ENCODE data around the gene GPC3. TPM values are rescaled to one million over a fixed set of nuclear protein-coding genes. Genes with fewer than 3 reads are reported as not detected.

GPC3 gene
- total and polyA plus RNA-seq, 2 donors: 22.1 to 192 TPM

- DNase-seq (ENCODE audit: extremely low spot score): no peak
- H3K4me1 ChIP-seq (ENCODE audit: insufficient read depth): no peaks in the 10 kb centered on the region
- H3K4me3 ChIP-seq (ENCODE audit: low read depth, low read length): no peak overlapping the region
- no peak overlapping the region for H3K27ac ChIP-seq (ENCODE audit: low read depth)
- H3K36me3 ChIP-seq (ENCODE audit: insufficient read depth): no peaks in the 10 kb centered on the region
- 89% methylated on average over 4 of the region's 4 CpGs for WGBS
Observed at GRCh38 chrX:133587071-133587470, 398.3 kb downstream of the GPC3 start.

DNA sequence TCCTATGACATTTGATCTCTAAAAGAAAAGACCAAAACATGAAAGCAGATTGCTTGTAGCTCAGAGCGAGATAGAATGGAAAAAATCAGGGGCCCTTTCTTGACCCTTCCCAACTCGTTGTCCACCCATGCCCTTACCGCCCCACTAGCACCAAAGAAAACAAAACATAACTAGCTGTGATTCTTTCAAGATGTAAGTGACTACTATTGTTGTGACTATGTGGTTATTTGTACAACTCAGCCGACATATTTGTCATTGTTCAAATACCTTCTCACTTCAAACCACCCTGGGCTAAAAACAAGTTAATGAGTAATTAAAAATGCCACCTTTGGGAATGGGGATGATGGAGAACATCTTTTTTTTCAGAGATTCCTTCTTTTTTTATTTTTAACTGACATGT lies 399.0 kb downstream of the GPC3 start:
- Histone ChIP-seq H3K4me1 (ENCODE audit: insufficient read depth) (no peaks in the 10 kb centered on the region), H3K36me3 (ENCODE audit: insufficient read depth) (no peaks in the 10 kb centered on the region), H3K27ac (ENCODE audit: low read depth) (no peak overlapping the region), H3K4me3 (ENCODE audit: low read depth, low read length) (no peak overlapping the region)
- DNase-seq (ENCODE audit: extremely low spot score): no peak
- 81% methylated on average over 4 of the region's 4 CpGs for WGBS

DNA sequence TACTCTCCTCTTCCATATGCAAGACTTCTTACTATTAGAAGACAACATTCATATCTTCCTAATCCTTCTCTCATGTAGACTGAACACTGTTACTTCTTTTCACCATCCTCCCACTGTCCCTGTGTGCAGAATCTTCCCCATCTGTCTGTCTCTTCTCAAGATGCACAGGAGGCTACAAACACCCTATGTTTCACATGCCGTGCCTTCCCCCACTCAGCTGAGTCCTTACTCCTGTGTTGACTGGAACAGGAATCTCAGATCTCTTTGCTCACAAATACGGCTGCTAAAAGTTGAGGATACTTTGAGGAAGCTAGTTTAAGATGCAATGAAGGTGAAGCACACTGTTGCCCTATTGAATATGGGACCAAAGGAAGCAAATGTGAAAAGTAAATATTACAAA lies 401.6 kb downstream of the GPC3 start:
- WGBS: 72% methylated on average over 2 of the region's 2 CpGs
- no peak for DNase-seq (ENCODE audit: extremely low spot score)
- H3K36me3 ChIP-seq (ENCODE audit: insufficient read depth): no peaks in the 10 kb centered on the region

GRCh38 chrX:133580625-133581024 lies 404.8 kb downstream of the GPC3 start:
- Histone ChIP-seq H3K36me3 (ENCODE audit: insufficient read depth) (no peaks in the 10 kb centered on the region), H3K4me3 (ENCODE audit: low read depth, low read length) (no peak overlapping the region), H3K4me1 (ENCODE audit: insufficient read depth) (no peaks in the 10 kb centered on the region), H3K27ac (ENCODE audit: low read depth) (no peak overlapping the region)
- WGBS: 31% methylated on average over 3 of the region's 3 CpGs
- DNase-seq (ENCODE audit: extremely low spot score): no peak

More for the DNA sequence above, 401.6 kb downstream of the GPC3 start:
- H3K27ac ChIP-seq (ENCODE audit: low read depth): no peak overlapping the region
- H3K4me3 ChIP-seq (ENCODE audit: low read depth, low read length): no peak overlapping the region
- no peaks in the 10 kb centered on the region for H3K4me1 ChIP-seq (ENCODE audit: insufficient read depth)

DNA sequence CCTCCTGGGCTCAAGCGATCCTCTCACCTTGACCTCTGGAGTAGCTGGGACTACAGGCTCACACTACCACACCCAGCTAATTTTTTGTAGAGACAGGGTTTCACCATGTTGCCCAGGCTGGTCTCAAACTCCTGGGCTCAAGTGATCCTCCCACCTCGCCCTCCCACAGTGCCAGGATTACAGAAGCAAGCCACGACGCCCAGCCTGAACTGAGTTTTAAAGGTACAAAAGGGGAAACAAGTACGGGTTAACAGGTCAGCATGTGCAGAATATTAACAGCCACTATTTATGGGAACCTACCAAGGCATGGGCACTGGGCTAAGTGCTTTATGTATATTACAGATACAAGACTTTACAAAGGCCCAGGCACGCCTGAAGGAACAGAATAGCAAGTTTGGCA lies 405.8 kb downstream of the GPC3 start:
- H3K4me1 ChIP-seq (ENCODE audit: insufficient read depth): no peaks in the 10 kb centered on the region
- no peak overlapping the region for H3K27ac ChIP-seq (ENCODE audit: low read depth)
- no peak for DNase-seq (ENCODE audit: extremely low spot score)
- no peak overlapping the region for H3K4me3 ChIP-seq (ENCODE audit: low read depth, low read length)
- 96% methylated on average over 6 of the region's 6 CpGs for WGBS
- no peaks in the 10 kb centered on the region for H3K36me3 ChIP-seq (ENCODE audit: insufficient read depth)

DNA sequence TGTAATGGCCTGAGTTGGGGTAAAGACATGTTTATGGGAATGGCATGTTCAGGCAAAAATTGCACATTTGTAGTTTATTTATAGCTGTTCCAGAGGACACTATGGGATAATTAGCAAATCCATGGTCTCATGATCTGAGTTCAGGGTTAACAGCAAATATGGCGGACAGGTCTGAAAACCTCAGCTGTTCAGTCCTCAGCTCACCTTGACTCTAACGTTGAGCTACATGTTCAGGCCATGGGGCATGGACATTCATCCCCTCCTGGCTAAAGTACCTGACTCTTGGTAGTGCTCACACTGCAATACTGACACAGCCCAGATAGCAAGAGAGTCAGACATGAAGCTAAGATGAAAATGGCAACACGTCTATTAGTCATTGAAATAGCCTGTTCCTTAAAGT lies 408.5 kb downstream of the GPC3 start:
- Histone ChIP-seq H3K27ac (ENCODE audit: low read depth) (no peak overlapping the region), H3K4me3 (ENCODE audit: low read depth, low read length) (no peak overlapping the region), H3K36me3 (ENCODE audit: insufficient read depth) (no peaks in the 10 kb centered on the region), H3K4me1 (ENCODE audit: insufficient read depth) (no peaks in the 10 kb centered on the region)
- DNase-seq (ENCODE audit: extremely low spot score): no peak
- WGBS: 88% methylated on average over 3 of the region's 3 CpGs

GRCh38 chrX:133575501-133576136 lies 409.8 kb downstream of the GPC3 start:
- Histone ChIP-seq H3K4me1 (ENCODE audit: insufficient read depth) (no peaks in the 10 kb centered on the region), H3K4me3 (ENCODE audit: low read depth, low read length) (no peak overlapping the region), H3K27ac (ENCODE audit: low read depth) (no peak overlapping the region), H3K36me3 (ENCODE audit: insufficient read depth) (no peaks in the 10 kb centered on the region)
- 94% methylated on average over 5 of the region's 5 CpGs for WGBS
- no peak for DNase-seq (ENCODE audit: extremely low spot score)

GRCh38 chrX:133574716-133575115 lies 410.7 kb downstream of the GPC3 start:
- Histone ChIP-seq H3K4me1 (ENCODE audit: insufficient read depth) (no peaks in the 10 kb centered on the region), H3K27ac (ENCODE audit: low read depth) (no peak overlapping the region)
- WGBS: 38% methylated on average over 2 of the region's 2 CpGs

GRCh38 chrX:133570549-133570948 lies 414.8 kb downstream of the GPC3 start:
- Histone ChIP-seq H3K4me3 (ENCODE audit: low read depth, low read length) (no peak overlapping the region), H3K4me1 (ENCODE audit: insufficient read depth) (no peaks in the 10 kb centered on the region), H3K27ac (ENCODE audit: low read depth) (no peak overlapping the region), H3K36me3 (ENCODE audit: insufficient read depth) (no peaks in the 10 kb centered on the region)
- WGBS: 81% methylated on average over 1 of the region's 1 CpG
- no peak for DNase-seq (ENCODE audit: extremely low spot score)

More at GRCh38 chrX:133574716-133575115, 410.7 kb downstream of the GPC3 start:
- DNase-seq (ENCODE audit: extremely low spot score): no peak
- Histone ChIP-seq H3K36me3 (ENCODE audit: insufficient read depth) (no peaks in the 10 kb centered on the region), H3K4me3 (ENCODE audit: low read depth, low read length) (no peak overlapping the region)

DNA sequence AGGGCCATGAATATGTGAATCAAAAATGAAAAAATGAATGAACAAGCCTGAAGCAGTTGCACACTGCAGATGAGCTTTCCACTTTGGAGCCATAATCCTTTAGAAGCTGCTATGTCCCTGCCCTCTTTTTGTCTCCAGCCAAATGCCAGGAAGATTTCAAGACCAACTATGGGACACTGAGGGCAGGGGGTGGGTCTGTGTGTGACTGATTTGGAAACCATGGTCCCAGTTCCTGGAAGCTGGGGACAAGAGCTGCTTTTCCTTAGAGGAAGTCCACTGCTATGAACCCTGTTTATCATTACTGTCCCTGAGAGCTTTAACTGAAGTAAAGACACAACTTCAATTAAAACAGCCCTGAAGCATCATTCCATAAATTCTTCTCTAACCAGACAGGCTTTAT lies 416.2 kb downstream of the GPC3 start:
- no peaks in the 10 kb centered on the region for H3K4me1 ChIP-seq (ENCODE audit: insufficient read depth)
- DNase-seq (ENCODE audit: extremely low spot score): no peak
- no peak overlapping the region for H3K27ac ChIP-seq (ENCODE audit: low read depth)
- no peaks in the 10 kb centered on the region for H3K36me3 ChIP-seq (ENCODE audit: insufficient read depth)
- no peak overlapping the region for H3K4me3 ChIP-seq (ENCODE audit: low read depth, low read length)

GRCh38 chrX:133568109-133568508 lies 417.3 kb downstream of the GPC3 start:
- no peak overlapping the region for H3K4me3 ChIP-seq (ENCODE audit: low read depth, low read length)
- WGBS: 94% methylated on average over 1 of the region's 1 CpG
- no peaks in the 10 kb centered on the region for H3K36me3 ChIP-seq (ENCODE audit: insufficient read depth)
- no peak overlapping the region for H3K27ac ChIP-seq (ENCODE audit: low read depth)
- H3K4me1 ChIP-seq (ENCODE audit: insufficient read depth): no peaks in the 10 kb centered on the region
- DNase-seq (ENCODE audit: extremely low spot score): no peak

DNA sequence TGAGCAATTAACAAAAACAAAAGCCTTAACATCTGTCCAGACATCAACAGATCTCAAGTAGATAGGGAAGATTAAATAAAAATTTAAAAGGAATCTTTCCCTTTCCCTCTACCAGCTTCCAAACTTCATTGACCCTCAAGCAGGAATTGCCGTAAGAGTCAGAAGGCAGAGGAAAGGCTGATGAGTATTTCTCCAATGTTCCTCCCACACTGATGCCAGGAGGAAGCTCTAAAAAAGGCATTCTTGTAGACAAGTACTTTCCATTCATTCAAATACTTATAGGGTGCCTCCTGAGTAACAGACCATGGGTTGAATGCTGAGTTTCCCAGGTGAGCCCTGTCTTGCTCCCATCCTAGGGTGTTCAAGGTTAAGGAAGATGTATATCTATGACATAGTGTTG lies 418.5 kb downstream of the GPC3 start:
- Histone ChIP-seq H3K4me1 (ENCODE audit: insufficient read depth) (no peaks in the 10 kb centered on the region), H3K27ac (ENCODE audit: low read depth) (no peak overlapping the region), H3K4me3 (ENCODE audit: low read depth, low read length) (no peak overlapping the region), H3K36me3 (ENCODE audit: insufficient read depth) (no peaks in the 10 kb centered on the region)
- no peak for DNase-seq (ENCODE audit: extremely low spot score)
- 96% methylated on average over 1 of the region's 1 CpG for WGBS

- H3K4me1 ChIP-seq (ENCODE audit: insufficient read depth): no peaks in the 10 kb centered on the region
- H3K4me3 ChIP-seq (ENCODE audit: low read depth, low read length): no peak overlapping the region
- no peak for DNase-seq (ENCODE audit: extremely low spot score)
- H3K36me3 ChIP-seq (ENCODE audit: insufficient read depth): no peaks in the 10 kb centered on the region
- H3K27ac ChIP-seq (ENCODE audit: low read depth): no peak overlapping the region
- WGBS: 64% methylated on average over 2 of the region's 2 CpGs
Observed at GRCh38 chrX:133563705-133564104, 421.7 kb downstream of the GPC3 start.

DNA sequence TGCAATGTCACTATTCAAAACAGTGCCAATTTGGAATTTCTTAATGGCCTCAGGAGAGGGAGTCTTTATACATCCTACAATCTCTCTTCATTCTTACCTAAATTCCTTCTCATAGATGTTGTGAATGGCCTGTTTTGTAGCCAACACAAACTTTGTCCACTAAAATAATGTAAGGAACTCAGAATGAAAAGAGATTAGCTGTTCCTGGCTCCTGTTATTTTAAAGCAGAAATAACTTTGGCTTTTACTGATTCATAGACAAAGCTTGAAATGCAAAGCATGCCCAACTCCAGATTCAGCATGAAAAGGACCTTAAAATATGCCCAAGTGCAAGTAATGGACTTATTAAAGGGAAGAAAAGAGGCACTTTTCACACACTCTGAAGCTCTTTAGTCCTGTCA lies 424.1 kb downstream of the GPC3 start:
- H3K4me1 ChIP-seq (ENCODE audit: insufficient read depth): no peaks in the 10 kb centered on the region
- no peaks in the 10 kb centered on the region for H3K36me3 ChIP-seq (ENCODE audit: insufficient read depth)
- no peak for DNase-seq (ENCODE audit: extremely low spot score)
- H3K27ac ChIP-seq (ENCODE audit: low read depth): no peak overlapping the region
- H3K4me3 ChIP-seq (ENCODE audit: low read depth, low read length): no peak overlapping the region

GRCh38 chrX:133559909-133560308 lies 425.5 kb downstream of the GPC3 start:
- Histone ChIP-seq H3K36me3 (ENCODE audit: insufficient read depth) (no peaks in the 10 kb centered on the region), H3K4me3 (ENCODE audit: low read depth, low read length) (no peak overlapping the region)

More at GRCh38 chrX:133559909-133560308, 425.5 kb downstream of the GPC3 start:
- Histone ChIP-seq H3K27ac (ENCODE audit: low read depth) (no peak overlapping the region), H3K4me1 (ENCODE audit: insufficient read depth) (no peaks in the 10 kb centered on the region)
- DNase-seq (ENCODE audit: extremely low spot score): no peak
- 84% methylated on average over 7 of the region's 7 CpGs for WGBS
